GM21576 (cell line): ENCODE results near the gene CSRNP3.

Experiments used
- ATAC-seq: cut with Tn5 transposase; IDR thresholded peaks from one replicate; pipeline ENCODE4 v1.9.1; 2021; ENCODE audit warnings: mild to moderate bottlenecking, moderate library complexity; ENCODE audit not compliant: unreplicated experiment

CSRNP3 gene

DNA sequence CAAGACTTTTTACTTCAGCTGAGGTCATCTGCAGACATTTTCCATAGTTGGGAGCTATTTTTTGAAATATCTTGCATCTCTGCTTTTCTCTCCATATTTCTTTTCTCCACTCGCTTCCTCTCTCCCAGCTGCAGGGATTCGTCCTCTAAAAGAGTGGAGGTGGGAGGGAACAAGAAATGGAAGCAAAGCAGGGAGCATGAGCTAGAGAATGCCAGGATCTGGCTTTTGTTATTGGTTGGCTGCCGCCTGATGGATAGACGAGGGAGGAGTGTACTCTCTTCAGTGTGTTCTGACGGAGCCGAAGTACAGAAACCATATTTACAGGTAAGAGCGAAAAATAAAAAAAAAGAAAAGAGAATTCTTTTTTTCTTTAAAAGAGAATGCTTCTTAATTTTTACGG is at the start of gene CSRNP3:
Gene CSRNP3, plus strand, starts transcription at position 282 of the 400 bp plus-strand sequence. CDS start 125,368 bp downstream, outside the sequence.
- ATAC-seq = no peak

GRCh38 chr2:165420231-165420630 is 49.3 kb upstream of the CSRNP3 start:
- no peak for ATAC-seq

DNA sequence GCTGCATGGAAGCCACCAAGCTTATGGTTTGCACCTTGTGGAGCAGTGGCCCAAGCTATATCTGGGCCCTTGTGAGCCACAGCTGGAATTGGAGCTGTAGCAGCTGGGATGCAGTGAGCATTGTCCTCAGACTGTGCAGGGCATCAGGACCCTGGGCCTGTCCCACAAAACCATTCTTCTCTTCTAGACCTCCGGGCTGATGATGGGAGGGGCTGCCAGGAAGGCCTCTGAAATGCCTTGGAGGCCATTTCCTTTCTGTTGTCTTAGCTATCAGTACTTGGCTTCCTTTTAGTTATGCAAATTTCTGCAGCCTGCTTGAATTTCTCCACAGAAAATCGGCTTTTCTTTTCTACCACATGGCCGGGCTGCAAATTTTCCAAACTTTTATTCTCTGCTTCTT is 46.4 kb upstream of the CSRNP3 start:
- no peak for ATAC-seq

DNA sequence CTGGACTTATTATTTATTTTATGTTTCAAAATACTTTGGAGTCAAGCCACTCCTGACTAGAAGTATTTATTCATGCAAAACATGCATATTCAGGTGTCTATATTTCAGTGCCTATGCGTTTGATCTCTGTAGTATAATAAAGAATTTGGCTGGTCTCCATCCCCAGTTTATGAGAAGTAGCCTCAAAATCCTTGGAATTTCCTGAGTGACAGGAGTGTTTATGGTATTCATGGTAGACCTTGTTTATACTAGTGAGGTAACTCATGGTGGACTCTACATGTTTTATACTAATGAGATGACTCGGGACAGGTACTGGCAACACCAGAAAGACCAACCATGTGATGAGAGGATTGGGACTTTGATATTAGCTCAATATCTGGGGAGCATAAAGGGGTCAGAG is 43.9 kb upstream of the CSRNP3 start:
- ATAC-seq = no peak

GRCh38 chr2:165427686-165428085 is 41.8 kb upstream of the CSRNP3 start:
- no peak for ATAC-seq

GRCh38 chr2:165428926-165429325 is 40.6 kb upstream of the CSRNP3 start:
- no peak for ATAC-seq

DNA sequence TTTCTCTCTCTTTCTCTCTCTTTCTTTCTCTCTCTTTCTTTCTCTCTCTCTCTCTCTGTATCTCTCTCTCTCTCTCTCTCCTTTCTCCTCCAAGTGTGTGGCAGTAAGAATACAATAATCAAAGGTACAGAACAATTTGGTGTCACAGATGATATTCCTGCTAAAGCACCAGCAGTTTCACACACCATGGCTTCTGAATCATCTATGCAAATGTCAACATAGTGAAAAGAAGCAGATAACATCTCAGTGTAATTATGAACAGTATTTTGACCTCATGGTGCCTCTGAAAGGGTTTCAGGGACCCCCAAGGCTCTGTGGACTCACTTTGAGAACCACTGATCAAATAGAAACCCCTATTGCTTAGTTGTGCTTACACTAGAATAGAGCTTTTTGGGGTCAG is 38.5 kb upstream of the CSRNP3 start:
- no peak for ATAC-seq

- no peak for ATAC-seq
Measured at GRCh38 chr2:165432234-165432966, 37.1 kb upstream of the CSRNP3 start.

- no peak for ATAC-seq
Measured at GRCh38 chr2:165434865-165435496, 34.5 kb upstream of the CSRNP3 start.

DNA sequence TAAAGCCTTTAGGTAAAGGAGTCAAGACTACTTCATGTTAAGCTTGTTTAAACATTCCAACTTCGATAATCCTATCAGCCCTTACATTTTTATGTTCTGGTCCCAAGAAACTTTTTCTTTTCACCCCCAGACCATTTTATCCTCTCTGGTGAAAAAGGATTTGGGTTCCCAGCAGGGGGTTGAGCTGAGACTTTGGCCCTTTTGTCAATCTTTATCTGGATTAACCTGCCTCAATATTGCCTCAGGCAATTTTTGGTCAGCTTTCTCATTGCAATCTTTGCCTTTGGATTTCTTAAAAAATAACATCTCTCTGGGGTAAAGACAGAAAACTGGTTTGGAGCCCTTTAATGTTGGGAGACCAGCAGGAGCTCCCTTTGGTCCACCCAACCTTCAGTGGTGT is 33.9 kb upstream of the CSRNP3 start:
- ATAC-seq = no peak

DNA sequence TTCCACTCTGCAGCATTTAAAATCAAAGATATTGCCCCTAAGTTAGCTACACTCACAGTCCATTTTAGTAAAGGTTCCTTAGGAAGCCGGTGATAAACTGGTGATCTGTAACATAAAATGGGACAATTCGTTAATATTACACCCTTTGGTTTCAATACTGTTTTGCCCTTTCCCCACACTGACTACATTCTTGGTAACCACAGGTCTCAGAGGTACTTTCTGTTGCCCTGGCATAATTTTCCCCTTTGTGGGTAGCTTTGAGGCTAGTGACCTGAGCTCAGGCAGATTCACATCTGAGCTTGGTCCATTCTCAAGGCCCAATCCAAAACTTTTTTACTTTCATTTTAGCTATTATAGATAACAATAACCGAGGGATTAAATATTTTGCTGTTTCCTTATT is 32.9 kb upstream of the CSRNP3 start:
- no peak for ATAC-seq

DNA sequence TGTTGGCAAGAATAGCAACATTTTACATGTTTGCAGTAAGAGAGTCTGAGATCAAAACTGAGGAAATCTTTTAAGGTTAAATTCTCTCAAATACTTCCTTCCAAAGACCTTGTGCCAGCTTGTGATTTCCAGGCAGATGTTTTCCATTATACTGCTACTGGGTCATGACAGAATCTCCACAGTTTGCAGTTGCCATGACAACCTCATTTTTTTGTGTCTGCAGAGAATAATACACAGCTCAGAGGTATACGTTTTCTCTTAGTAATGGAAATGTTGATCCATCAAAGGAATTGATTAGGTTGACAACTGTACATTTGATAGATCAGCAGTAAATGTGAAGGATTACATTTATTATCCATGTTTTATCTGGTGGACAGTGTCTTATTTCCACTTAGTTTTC is 29.1 kb upstream of the CSRNP3 start:
- ATAC-seq = no peak

GRCh38 chr2:165443511-165443910 is 26.0 kb upstream of the CSRNP3 start:
- ATAC-seq = no peak

DNA sequence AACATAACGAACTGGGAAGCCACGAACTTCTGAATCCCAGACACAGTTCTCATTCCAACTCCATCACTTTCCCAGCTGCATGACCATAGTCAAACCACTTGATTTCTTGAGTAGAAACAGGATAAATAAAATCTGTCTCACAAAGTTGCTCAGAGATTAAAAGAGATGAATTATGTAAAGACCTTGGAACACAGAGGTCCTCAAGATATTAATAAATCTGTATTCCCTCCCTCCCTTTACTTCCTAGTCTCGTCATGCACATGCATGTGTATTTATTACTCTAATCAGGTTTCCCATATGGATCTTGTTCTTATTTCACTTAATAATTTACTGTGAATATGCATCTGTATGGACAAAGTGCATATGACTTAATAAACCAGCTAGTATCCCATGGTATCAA is 21.1 kb upstream of the CSRNP3 start:
- ATAC-seq = no peak

DNA sequence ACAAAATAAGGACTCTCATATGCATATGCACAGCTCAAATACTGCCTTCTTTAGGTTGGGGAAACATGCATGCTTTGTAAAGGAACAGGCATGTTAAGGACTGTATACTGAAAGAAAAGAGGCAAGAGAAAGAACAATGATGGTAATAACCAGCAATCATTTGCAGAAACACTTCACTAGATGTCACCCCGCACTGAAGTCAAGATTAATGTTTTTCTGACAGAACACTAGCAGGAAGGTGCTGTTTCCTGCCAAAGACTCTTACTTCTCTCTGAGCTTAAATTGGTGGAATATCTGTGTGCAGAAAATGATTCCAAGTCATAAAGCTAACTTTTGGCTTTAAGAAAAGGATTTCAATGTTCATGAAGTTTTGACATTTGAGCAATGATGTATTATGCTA is 19.3 kb upstream of the CSRNP3 start:
- no peak for ATAC-seq

DNA sequence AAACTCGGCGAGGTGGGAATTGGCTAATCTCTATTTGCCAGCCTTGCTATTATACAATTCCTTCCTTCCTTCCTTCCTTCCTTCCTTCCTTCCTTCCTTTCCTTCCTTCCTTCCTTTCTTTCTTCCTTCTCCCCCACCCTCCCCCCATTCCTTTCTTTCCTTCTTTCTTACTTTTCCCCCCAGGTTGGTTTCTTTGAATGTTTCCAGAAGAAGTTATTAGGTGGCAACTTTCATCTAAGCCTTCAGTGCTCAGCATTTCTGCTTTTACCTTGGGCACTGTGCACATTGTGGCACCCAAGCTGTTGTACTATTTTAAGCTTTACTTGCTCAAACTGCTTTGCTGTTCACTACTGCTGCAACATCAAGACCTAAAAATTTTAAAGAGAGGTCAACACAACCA is 17.2 kb upstream of the CSRNP3 start:
- no peak for ATAC-seq

DNA sequence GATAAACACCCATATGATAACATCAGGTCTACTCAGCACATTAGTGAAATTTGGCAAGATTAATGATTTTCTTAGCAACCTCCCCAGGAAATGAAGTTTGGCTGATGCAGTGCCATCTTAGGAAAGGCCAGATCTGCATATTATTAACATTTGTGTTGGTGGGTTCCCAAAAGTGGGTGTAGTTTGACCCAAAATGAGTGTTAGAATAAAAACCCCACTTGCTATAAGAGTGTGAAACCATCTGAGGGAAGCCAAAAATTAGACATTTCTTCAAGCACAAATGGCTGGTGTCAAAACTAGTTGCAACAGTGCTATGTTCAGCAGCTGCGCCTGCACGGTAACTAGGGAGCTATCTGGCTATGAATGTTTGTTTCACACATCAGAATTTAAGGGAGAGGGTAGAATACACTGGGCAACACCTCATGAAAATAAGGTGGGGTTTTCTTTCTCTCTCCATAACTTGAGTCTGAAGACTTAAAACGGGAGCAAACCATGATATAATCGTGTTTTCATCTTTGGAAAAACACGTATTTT is 15.9 kb upstream of the CSRNP3 start:
- no peak for ATAC-seq

- ATAC-seq = no peak
Measured at GRCh38 chr2:165454905-165455304, 14.6 kb upstream of the CSRNP3 start.

- ATAC-seq = no peak
Measured at GRCh38 chr2:165456027-165456426, 13.5 kb upstream of the CSRNP3 start.

- ATAC-seq = no peak
Measured at GRCh38 chr2:165462443-165462842, 7.1 kb upstream of the CSRNP3 start.

DNA sequence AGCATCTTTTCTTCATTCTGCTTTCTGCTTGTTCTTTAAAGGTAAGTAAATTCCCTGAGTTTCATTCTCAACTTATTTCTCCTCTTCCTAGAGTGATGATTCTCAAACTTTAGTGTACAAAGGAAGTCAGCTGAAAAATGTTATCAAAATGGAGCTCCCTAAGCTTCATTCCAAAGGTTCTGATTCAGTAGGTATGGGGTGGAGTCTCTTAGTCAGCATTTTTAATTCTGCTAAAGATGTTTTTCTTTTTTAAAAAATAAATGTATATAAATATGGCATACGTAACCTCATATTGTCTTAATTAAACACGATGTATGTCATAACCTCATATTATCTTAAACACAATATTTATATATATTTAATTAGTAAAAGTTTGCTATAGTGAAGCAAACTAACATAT is 3.1 kb upstream of the CSRNP3 start:
- no peak for ATAC-seq

- no peak for ATAC-seq
Measured at GRCh38 chr2:165467921-165468320, 1.6 kb upstream of the CSRNP3 start.
